Measurements from ENCODE around the gene RILPL2. TPM values are rescaled to one million over a fixed set of nuclear protein-coding genes. Genes with fewer than 3 reads are reported as not detected.
"Not testable (repeated sequence)": the region's sequence is repeated elsewhere in the genome, so short reads cannot be mapped to it uniquely, and the experiment has no call there.

The RILPL2 gene
- total RNA-seq, 2 donors from 2014 or later = 8.3 to 8.6 TPM

- TF ChIP-seq POLR2A (IDR thresholded peaks at IDR 0.05) (no peak), CTCF (IDR thresholded peaks at IDR 0.05) (no peak), POLR2AphosphoS5 (IDR thresholded peaks at IDR 0.05) (no peak)
- intact Hi-C loops (cut with DNase I) = no loop called here
- H3K9me3 ChIP-seq = no peaks in the 10 kb centered on the region
- peak overlapping the region; percentile 10 to 79 for H3K27ac ChIP-seq
- 92% methylated on average over 14 of the region's 14 CpGs for WGBS
- no peaks in the 10 kb centered on the region for H3K36me3 ChIP-seq
- no peak for DNase-seq (ENCODE audit: low spot score)
- peaks cover under 1% of the 10 kb centered on the region for H3K4me1 ChIP-seq (replicated peaks)
- H3K4me3 ChIP-seq = no peak overlapping the region
- no peaks in the 10 kb centered on the region for H3K27me3 ChIP-seq (replicated peaks; ENCODE audit: insufficient read depth)
Measured at GRCh38 chr12:123382684-123383083, 53.8 kb downstream of the RILPL2 start.

GRCh38 chr12:123379391-123379790, 57.1 kb downstream of the RILPL2 start:
- H3K27me3 ChIP-seq (replicated peaks; ENCODE audit: insufficient read depth) = no peaks in the 10 kb centered on the region
- DNase-seq (ENCODE audit: low spot score) = no peak
- no peak overlapping the region for H3K4me3 ChIP-seq
- WGBS = 31% methylated on average over 5 of the region's 5 CpGs
- H3K27ac ChIP-seq = peak overlapping the region; percentile 63 to 79
- TF ChIP-seq POLR2A (IDR thresholded peaks at IDR 0.05) (no peak), POLR2AphosphoS5 (IDR thresholded peaks at IDR 0.05) (peak; percentile 77)
- no peaks in the 10 kb centered on the region for H3K9me3 ChIP-seq
- H3K36me3 ChIP-seq = no peaks in the 10 kb centered on the region
- H3K4me1 ChIP-seq (replicated peaks) = no peaks in the 10 kb centered on the region
- intact Hi-C loops (cut with DNase I) = no loop called here

GRCh38 chr12:123372415-123372814, 64.1 kb downstream of the RILPL2 start:
- intact Hi-C loops (cut with DNase I); H3K27ac ChIP-seq; H3K4me1 ChIP-seq (replicated peaks); H3K4me3 ChIP-seq; H3K36me3 ChIP-seq; DNase-seq (ENCODE audit: low spot score); H3K27me3 ChIP-seq (replicated peaks; ENCODE audit: insufficient read depth); H3K9me3 ChIP-seq: not testable (repeated sequence)
- whole genome bisulfite sequencing = 66% methylated on average over 5 of the region's 5 CpGs

- not testable (repeated sequence) for H3K27me3 ChIP-seq (replicated peaks; ENCODE audit: insufficient read depth); H3K27ac ChIP-seq; H3K4me1 ChIP-seq (replicated peaks)
Measured at GRCh38 chr12:123371667-123372368, 64.7 kb downstream of the RILPL2 start.

GRCh38 chr12:123369229-123369628, 67.3 kb downstream of the RILPL2 start:
- Histone ChIP-seq H3K4me3 (no peak overlapping the region), H3K4me1 (replicated peaks) (no peaks in the 10 kb centered on the region), H3K27me3 (replicated peaks; ENCODE audit: insufficient read depth) (no peaks in the 10 kb centered on the region), H3K9me3 (no peaks in the 10 kb centered on the region), H3K36me3 (no peaks in the 10 kb centered on the region), H3K27ac (no peak overlapping the region)
- WGBS = 95% methylated on average over 5 of the region's 5 CpGs
- intact Hi-C loops (cut with DNase I) = no loop called here
- TF ChIP-seq POLR2AphosphoS5 (IDR thresholded peaks at IDR 0.05) (no peak), POLR2A (IDR thresholded peaks at IDR 0.05) (no peak), CTCF (IDR thresholded peaks at IDR 0.05) (no peak)
- DNase-seq (ENCODE audit: low spot score) = no peak

More at GRCh38 chr12:123371667-123372368, 64.7 kb downstream of the RILPL2 start:
- H3K36me3 ChIP-seq; H3K9me3 ChIP-seq; H3K4me3 ChIP-seq; DNase-seq (ENCODE audit: low spot score); intact Hi-C loops (cut with DNase I): not testable (repeated sequence)
- 92% methylated on average over 48 of the region's 48 CpGs for WGBS

- H3K36me3 ChIP-seq; DNase-seq (ENCODE audit: low spot score); H3K9me3 ChIP-seq; H3K27ac ChIP-seq; H3K27me3 ChIP-seq (replicated peaks; ENCODE audit: insufficient read depth); H3K4me1 ChIP-seq (replicated peaks); intact Hi-C loops (cut with DNase I); H3K4me3 ChIP-seq: not testable (repeated sequence)
- 91% methylated on average over 7 of the region's 7 CpGs for WGBS
Measured at GRCh38 chr12:123368431-123368830, 68.1 kb downstream of the RILPL2 start.

GRCh38 chr12:123367511-123367910, 69.0 kb downstream of the RILPL2 start:
- DNase-seq (ENCODE audit: low spot score) = no peak
- Histone ChIP-seq H3K4me1 (replicated peaks) (peaks cover 7% of the 10 kb centered on the region), H3K9me3 (no peaks in the 10 kb centered on the region), H3K4me3 (no peak overlapping the region), H3K27me3 (replicated peaks; ENCODE audit: insufficient read depth) (no peaks in the 10 kb centered on the region), H3K27ac (no peak overlapping the region), H3K36me3 (no peaks in the 10 kb centered on the region)
- intact Hi-C loops (cut with DNase I) = no loop called here
- 84% methylated on average over 4 of the region's 4 CpGs for WGBS
- TF ChIP-seq POLR2A (IDR thresholded peaks at IDR 0.05) (no peak), CTCF (IDR thresholded peaks at IDR 0.05) (no peak), POLR2AphosphoS5 (IDR thresholded peaks at IDR 0.05) (no peak)

Data from prostate gland (tissue), 2 donors.